PFSK-1 (cell line): Measurements from ENCODE around the gene CD24.

Source experiments
- FOXP2 ChIP-seq: optimal IDR thresholded peaks from 2 replicates; pipeline ENCODE3; 2011; ENCODE audit warnings: borderline replicate concordance, control low read depth, inconsistent platforms; ENCODE audit not compliant: insufficient read depth; ENCODE audit errors: extremely low read length, extremely low read depth
- POLR2AphosphoS5 ChIP-seq: IDR thresholded peaks from 2 replicates; pipeline ENCODE4 v1.6.1; 2012; ENCODE audit warnings: low read depth, mild to moderate bottlenecking, control low read depth, low read length, moderate library complexity
- REST ChIP-seq, 2 experiments: IDR thresholded peaks; 2 replicates each; pipeline versions ENCODE4 v1.6.1 to v1.8.0; 2011 to 2012; ENCODE audit warnings: low read depth in 2 of 2, low read length in 2 of 2, control low read depth in 1 of 2, inconsistent platforms in 1 of 2, mild to moderate bottlenecking in 1 of 2, moderate library complexity in 1 of 2; ENCODE audit not compliant: insufficient read depth in 1 of 2
- SIN3A ChIP-seq: IDR thresholded peaks from 2 replicates; pipeline ENCODE4 v1.6.1; 2012; ENCODE audit warnings: mild to moderate bottlenecking, low read length, moderate library complexity, borderline replicate concordance; ENCODE audit not compliant: insufficient read depth
- TAF1 ChIP-seq: IDR thresholded peaks from 2 replicates; pipeline ENCODE4 v1.6.1; 2012; ENCODE audit warnings: low read length, control low read depth, borderline replicate concordance; ENCODE audit not compliant: insufficient read depth

The CD24 gene

GRCh38 chr6:106981926-106982325, 7.4 kb upstream of the CD24 start:
- TF ChIP-seq SIN3A (no peak), POLR2AphosphoS5 (no peak), REST (IDR thresholded peaks at IDR 0.05; ENCODE audit: insufficient read depth in 1 of 2, low read depth in 2 of 2, low read length in 2 of 2) (no peak), FOXP2 (no peak)

GRCh38 chr6:106980926-106981325, 6.4 kb upstream of the CD24 start:
- TF ChIP-seq TAF1 = no peak
- no peak for TF ChIP-seq POLR2AphosphoS5
- TF ChIP-seq REST (IDR thresholded peaks at IDR 0.05; ENCODE audit: insufficient read depth in 1 of 2, low read depth in 2 of 2, low read length in 2 of 2) = no peak
- TF ChIP-seq FOXP2 = no peak

- TF ChIP-seq POLR2AphosphoS5 (no peak), REST (IDR thresholded peaks at IDR 0.05; ENCODE audit: insufficient read depth in 1 of 2, low read depth in 2 of 2, low read length in 2 of 2) (no peak), TAF1 (no peak), SIN3A (no peak), FOXP2 (no peak)
Observed at GRCh38 chr6:106979435-106979884, 4.9 kb upstream of the CD24 start.

DNA sequence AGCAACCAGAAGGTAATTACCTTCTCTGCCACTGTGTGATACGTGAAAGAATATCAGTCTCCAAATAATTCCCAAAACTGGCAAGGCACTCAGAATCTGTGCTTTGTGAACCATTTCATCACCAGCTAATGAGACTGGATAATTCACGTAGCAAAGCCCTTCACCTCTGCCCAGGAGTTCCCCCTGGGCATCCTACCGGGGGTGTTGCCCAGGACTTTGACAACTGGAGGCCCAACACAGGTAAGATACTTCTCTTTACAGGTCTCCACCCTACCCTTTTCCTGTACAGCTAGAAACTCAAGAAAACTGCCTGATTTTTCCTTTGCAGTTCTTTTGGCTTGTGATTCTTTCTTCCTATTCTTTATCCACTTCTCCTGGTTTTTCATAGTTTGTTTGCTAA, 2.7 kb upstream of the CD24 start:
- no peak for TF ChIP-seq TAF1
- no peak for TF ChIP-seq POLR2AphosphoS5
- TF ChIP-seq FOXP2 = no peak
- TF ChIP-seq REST (IDR thresholded peaks at IDR 0.05; ENCODE audit: insufficient read depth in 1 of 2, low read depth in 2 of 2, low read length in 2 of 2) = no peak
- TF ChIP-seq SIN3A = no peak

GRCh38 chr6:106976270-106976669, 1.7 kb upstream of the CD24 start:
- no peak for TF ChIP-seq TAF1
- no peak for TF ChIP-seq SIN3A
- no peak for TF ChIP-seq REST (IDR thresholded peaks at IDR 0.05; ENCODE audit: insufficient read depth in 1 of 2, low read depth in 2 of 2, low read length in 2 of 2)
- no peak for TF ChIP-seq FOXP2
- TF ChIP-seq POLR2AphosphoS5 = no peak
